ENCODE data around the gene UCHL3.

Gene UCHL3

GRCh38 chr13:75648446-75648845 is 98.9 kb downstream of the UCHL3 start:
- no peak for DNase-seq (ENCODE audit: extremely low read depth, low read depth)
- no peak for TF ChIP-seq CTCF (IDR thresholded peaks at IDR 0.05; ENCODE audit: low read depth, low read length)

- no peak for TF ChIP-seq CTCF (IDR thresholded peaks at IDR 0.05; ENCODE audit: low read depth, low read length)
- no peak for DNase-seq (ENCODE audit: extremely low read depth, low read depth)
Observed at GRCh38 chr13:75651013-75651412, 101.4 kb downstream of the UCHL3 start.

GRCh38 chr13:75652726-75653125 is 103.1 kb downstream of the UCHL3 start:
- no peak for DNase-seq (ENCODE audit: extremely low read depth, low read depth)
- no peak for TF ChIP-seq CTCF (IDR thresholded peaks at IDR 0.05; ENCODE audit: low read depth, low read length)

Measured in AG09319 (cell line).